Lung (tissue), 12 donors: ENCODE measurements around the gene DDX39A. TPM values are rescaled to one million over a fixed set of nuclear protein-coding genes. Genes with fewer than 3 reads are reported as not detected.

ENCODE experiments used
- ATAC-seq: fragments of 200-7000 bp; cut with Tn5 transposase; one replicate; pipeline ENCODE4 v1.9.1; 2020; ENCODE audit warnings: moderate number of reproducible peaks; ENCODE audit not compliant: insufficient read depth, low FRiP score
- DNase-seq, 3 donors: peaks; one replicate each; pipeline ENCODE4 v3.0.0-alpha.2; 2013 to 2017
- H3K27ac ChIP-seq, 2 donors: one replicate each; pipeline ENCODE4 v1.5.1; 2013; ENCODE audit warnings: mild to moderate bottlenecking in 2 of 2, moderate library complexity in 2 of 2, control low read depth in 1 of 2, inconsistent platforms in 1 of 2, low read depth in 1 of 2, low read length in 1 of 2
- H3K27me3 ChIP-seq, 3 donors: one replicate each; pipeline ENCODE4 v1.5.1; 2013; ENCODE audit warnings: low read length in 2 of 3; ENCODE audit not compliant: control insufficient read depth in 3 of 3, insufficient read depth in 3 of 3
- H3K36me3 ChIP-seq, 4 donors: one replicate each; pipeline ENCODE4 v1.5.1; 2013; ENCODE audit warnings: low read length in 4 of 4, mild to moderate bottlenecking in 1 of 4, moderate library complexity in 1 of 4; ENCODE audit not compliant: control insufficient read depth in 4 of 4, insufficient read depth in 4 of 4
- H3K4me1 ChIP-seq, 5 donors: one replicate each; pipeline ENCODE4 v1.5.1; 2013; ENCODE audit warnings: low read length in 5 of 5, mild to moderate bottlenecking in 2 of 5, moderate library complexity in 1 of 5; ENCODE audit not compliant: control insufficient read depth in 5 of 5, insufficient read depth in 5 of 5
- H3K4me3 ChIP-seq: one replicate; pipeline ENCODE4 v1.5.1; 2013; ENCODE audit warnings: mild to moderate bottlenecking, control low read depth, moderate library complexity
- H3K9ac ChIP-seq, 2 donors: one replicate each; pipeline ENCODE4 v1.5.1; 2013; ENCODE audit warnings: low read length in 2 of 2, control low read depth in 1 of 2; ENCODE audit not compliant: insufficient read depth in 1 of 2
- H3K9me3 ChIP-seq, 4 donors: one replicate each; pipeline ENCODE4 v1.5.1; 2013; ENCODE audit warnings: low read length in 3 of 4, mild to moderate bottlenecking in 1 of 4, moderate library complexity in 1 of 4; ENCODE audit not compliant: control insufficient read depth in 4 of 4, insufficient read depth in 3 of 4
- WGBS, 2 donors: extraction: QIAGEN DNeasy Blood & Tissue Kit; methylation state at CpG; one replicate each; pipeline ENCODE4 v1.1.7; 2013; 5-methylcytosine and 5-hydroxymethylcytosine counted together
- polyA plus RNA-seq, 2 donors: library from polyadenylated mRNA; stranded (reverse); fragments of 200-250 nt; gene quantifications; one replicate each; pipeline ENCODE4 v1.2.1, GENCODE V29; 2013
- total RNA-seq, 2 donors: library from RNA; depleted of rRNA in 1 of 2; stranded (reverse); fragments of >200 nt in 1 of 2; gene quantifications; one replicate each; pipeline ENCODE4 v1.2.1, GENCODE V29; 2014 to 2021
- TF ChIP-seq, protein P1 (sequence below): IDR thresholded peaks from 2 replicates; pipeline ENCODE4 v1.5.1; 2012; ENCODE audit warnings: mild to moderate bottlenecking; ENCODE audit errors: control extremely low read depth, extremely low read depth
- donor health status: control.
- donor health status: control.
- donor health status: Bipolar disorder and iron deficiency.
- donor health status: healthy.
- donor health status: DM: yes; HTN: yes; CAD: no.

Gene DDX39A
- total and polyA plus RNA-seq, 4 donors, result 46.2 to 156 (median 97.7) TPM

DNA sequence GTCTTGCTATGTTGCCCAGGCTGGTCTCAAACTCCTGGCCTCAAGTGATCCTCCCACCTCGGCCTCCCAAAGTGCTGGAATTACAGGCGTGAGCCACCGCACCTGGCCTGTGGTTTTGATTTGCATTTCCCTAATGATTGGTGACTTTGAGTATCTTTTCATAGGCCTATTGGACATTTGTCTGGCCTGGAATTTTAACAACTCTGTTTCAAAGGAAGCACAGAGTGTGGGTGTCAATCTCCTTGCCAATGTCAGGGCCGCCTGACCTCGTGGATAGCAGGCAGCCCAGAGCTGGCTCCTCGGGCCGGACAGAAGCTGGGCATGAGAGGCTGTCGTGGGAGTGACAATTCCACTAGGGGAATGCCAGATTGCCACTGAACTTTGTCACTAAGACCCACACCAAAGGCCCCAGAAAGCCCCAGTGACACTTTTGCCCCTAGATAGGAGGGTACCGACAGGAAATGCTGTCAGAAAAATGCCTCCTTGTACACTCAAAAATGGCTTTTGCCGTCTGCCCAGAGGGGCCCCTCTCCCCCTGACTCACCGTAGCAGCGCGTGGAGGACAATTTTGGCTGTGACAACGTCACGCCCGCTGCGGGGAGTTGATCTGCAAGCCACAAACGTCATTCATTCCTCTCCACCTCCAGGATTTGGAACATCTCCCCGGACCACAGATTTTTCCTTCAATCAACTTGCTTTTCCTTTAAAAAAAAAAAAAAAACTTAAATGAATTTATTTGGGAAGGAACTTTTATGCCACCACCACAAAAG, 49.6 kb downstream of the DDX39A start:
- no peaks in the 10 kb centered on the region for H3K9me3 ChIP-seq
- TF ChIP-seq, protein P1, sequence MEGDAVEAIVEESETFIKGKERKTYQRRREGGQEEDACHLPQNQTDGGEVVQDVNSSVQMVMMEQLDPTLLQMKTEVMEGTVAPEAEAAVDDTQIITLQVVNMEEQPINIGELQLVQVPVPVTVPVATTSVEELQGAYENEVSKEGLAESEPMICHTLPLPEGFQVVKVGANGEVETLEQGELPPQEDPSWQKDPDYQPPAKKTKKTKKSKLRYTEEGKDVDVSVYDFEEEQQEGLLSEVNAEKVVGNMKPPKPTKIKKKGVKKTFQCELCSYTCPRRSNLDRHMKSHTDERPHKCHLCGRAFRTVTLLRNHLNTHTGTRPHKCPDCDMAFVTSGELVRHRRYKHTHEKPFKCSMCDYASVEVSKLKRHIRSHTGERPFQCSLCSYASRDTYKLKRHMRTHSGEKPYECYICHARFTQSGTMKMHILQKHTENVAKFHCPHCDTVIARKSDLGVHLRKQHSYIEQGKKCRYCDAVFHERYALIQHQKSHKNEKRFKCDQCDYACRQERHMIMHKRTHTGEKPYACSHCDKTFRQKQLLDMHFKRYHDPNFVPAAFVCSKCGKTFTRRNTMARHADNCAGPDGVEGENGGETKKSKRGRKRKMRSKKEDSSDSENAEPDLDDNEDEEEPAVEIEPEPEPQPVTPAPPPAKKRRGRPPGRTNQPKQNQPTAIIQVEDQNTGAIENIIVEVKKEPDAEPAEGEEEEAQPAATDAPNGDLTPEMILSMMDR, result no peak
- H3K4me1 ChIP-seq, result peaks cover 0 to 7% (median 3%) of the 10 kb centered on the region in 5 donors
- no peaks in the 10 kb centered on the region for H3K27me3 ChIP-seq
- 37 to 44% methylated on average over 19 of the region's 19 CpGs for WGBS, 2 donors
- no peak overlapping the region for H3K9ac ChIP-seq
- no peaks in the 10 kb centered on the region for H3K36me3 ChIP-seq
- DNase-seq, result peak in 2 of 3 donors; percentile 41 to 49
- H3K4me3 ChIP-seq, result no peak overlapping the region
- peak overlapping the region in 1 of 2 donors; percentile 76 for H3K27ac ChIP-seq
- no peak for ATAC-seq

DNA sequence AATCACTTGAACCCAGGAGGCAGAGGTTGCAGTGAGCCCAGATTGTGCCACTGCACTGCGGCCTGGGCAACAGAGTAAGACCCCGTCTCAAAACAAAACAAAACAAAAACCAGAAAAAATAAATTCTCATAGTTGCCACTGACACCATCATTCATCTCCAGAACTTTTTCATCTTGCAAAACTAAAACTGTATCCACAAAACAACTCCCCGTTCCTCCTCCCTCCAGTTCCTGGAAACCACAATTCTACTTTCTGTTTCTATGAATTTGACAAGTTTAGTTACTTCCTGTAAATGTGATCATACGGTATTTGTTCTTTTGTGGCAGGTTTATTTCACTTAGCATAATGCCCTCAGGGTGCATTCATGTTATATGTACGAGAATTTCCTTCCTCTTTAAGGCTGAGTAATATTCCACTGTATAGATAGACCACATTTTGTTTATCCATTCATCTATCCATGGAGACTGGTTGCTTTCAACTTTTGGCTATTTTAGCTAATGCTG, 51.1 kb downstream of the DDX39A start:
- no peak for ATAC-seq
- peaks cover 0 to 12% (median 4%) of the 10 kb centered on the region in 5 donors for H3K4me1 ChIP-seq

DNA sequence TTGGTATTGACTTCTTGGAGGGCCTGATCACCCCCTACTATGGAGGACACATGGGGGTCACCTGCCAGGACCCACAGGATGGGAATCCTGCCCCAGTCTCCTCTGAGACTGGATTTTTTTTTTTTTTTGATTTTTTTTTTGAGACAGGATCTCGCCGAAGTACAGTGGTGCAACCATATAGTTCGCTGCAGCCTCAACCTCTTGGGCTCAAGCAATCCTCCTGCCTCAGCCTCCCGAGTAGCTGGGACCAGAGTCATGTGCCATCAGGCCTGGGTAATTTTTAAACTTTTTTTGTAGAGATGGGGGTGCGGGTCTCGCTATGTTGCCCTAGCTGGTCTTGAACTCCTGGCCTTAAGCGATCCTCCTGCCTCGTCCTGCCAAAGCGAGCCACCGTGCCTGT, 52.1 kb downstream of the DDX39A start:
- no peaks in the 10 kb centered on the region for H3K36me3 ChIP-seq
- H3K4me3 ChIP-seq, result no peak overlapping the region
- ATAC-seq (no peak), DNase-seq (no peak)
- TF ChIP-seq, protein P1, result no peak
- no peak overlapping the region for H3K9ac ChIP-seq
- 95 to 97% methylated on average over 10 of the region's 10 CpGs for WGBS, 2 donors
- H3K4me1 ChIP-seq, result peaks cover 0 to 12% (median 4%) of the 10 kb centered on the region in 5 donors
- H3K27me3 ChIP-seq, result no peaks in the 10 kb centered on the region
- peak overlapping the region in 1 of 2 donors; percentile 26 for H3K27ac ChIP-seq
- no peaks in the 10 kb centered on the region for H3K9me3 ChIP-seq

More for the DNA sequence above, 51.1 kb downstream of the DDX39A start:
- DNase-seq, result no peak
- no peaks in the 10 kb centered on the region for H3K9me3 ChIP-seq
- no peaks in the 10 kb centered on the region for H3K36me3 ChIP-seq
- peak overlapping the region in 1 of 2 donors; percentile 52 for H3K27ac ChIP-seq
- no peaks in the 10 kb centered on the region for H3K27me3 ChIP-seq
- TF ChIP-seq, protein P1, result no peak
- no peak overlapping the region for H3K4me3 ChIP-seq
- no peak overlapping the region for H3K9ac ChIP-seq
- WGBS, 2 donors, result 23 to 50% methylated on average over 5 of the region's 5 CpGs
